HepG2 (cell line): Measurements from ENCODE around the gene MYLK2. TPM values are rescaled to one million over a fixed set of nuclear protein-coding genes. Genes with fewer than 3 reads are reported as not detected.
A peak's percentile ranks its signal among the peaks of the same experiment; 100 is the strongest.

ENCODE experiments used
- ARID5B ChIP-seq: IDR thresholded peaks from 2 replicates; pipeline ENCODE4 v1.4.0; 2020; ENCODE audit warnings: mild to moderate bottlenecking, missing genetic modification reagents
- ATF7-NPFF ChIP-seq: sonication (generic); formaldehyde crosslinking; IDR thresholded peaks from 2 replicates; pipeline ENCODE4 v1.8.1; 2023; ENCODE audit warnings: mild to moderate bottlenecking, low read depth, missing genetic modification reagents, moderate library complexity
- CBFB ChIP-seq: sonication (generic); formaldehyde crosslinking; IDR thresholded peaks from 2 replicates; pipeline ENCODE4 v1.4.0; 2020; ENCODE audit warnings: missing genetic modification reagents
- CEBPB ChIP-seq: IDR thresholded peaks from 2 replicates; pipeline ENCODE4 v1.6.1; 2011; ENCODE audit warnings: low read depth, low read length, improper control_type of control experiment, borderline replicate concordance
- CEBPG ChIP-seq: IDR thresholded peaks from 2 replicates; pipeline ENCODE4 v1.6.1; 2016
- FIP1L1 ChIP-seq: fragments of 200-400 bp; formaldehyde crosslinking; IDR thresholded peaks from 2 replicates; pipeline ENCODE4 v1.6.1; 2018; ENCODE audit warnings: low read depth, mild to moderate bottlenecking, low read length, moderate library complexity, borderline replicate concordance; ENCODE audit not compliant: insufficient read depth
- HINFP ChIP-seq: sonication (generic); formaldehyde crosslinking; IDR thresholded peaks from 2 replicates; pipeline ENCODE4 v1.4.0; 2020; ENCODE audit warnings: low read depth, mild to moderate bottlenecking, missing genetic modification reagents
- JDP2 ChIP-seq: sonication (generic); formaldehyde crosslinking; IDR thresholded peaks from 2 replicates; pipeline ENCODE4 v1.8.1; 2022; ENCODE audit warnings: missing genetic modification reagents, borderline replicate concordance
- KDM4B ChIP-seq: sonication (generic); formaldehyde crosslinking; IDR thresholded peaks from 2 replicates; pipeline ENCODE4 v1.4.0; 2020; ENCODE audit warnings: missing genetic modification reagents
- NCOR1 ChIP-seq: fragments of 200-600 bp; sonication (generic); IDR thresholded peaks from 2 replicates; pipeline ENCODE4 v1.7.0; 2017; ENCODE audit warnings: antibody characterized with exemption, low read length, borderline replicate concordance
- NFE2L1 ChIP-seq: sonication (generic); formaldehyde crosslinking; IDR thresholded peaks from 2 replicates; pipeline ENCODE4 v1.4.0; 2020; ENCODE audit warnings: missing genetic modification reagents, mild to moderate bottlenecking, borderline replicate concordance
- NR2F1 ChIP-seq, 2 experiments: fragments of 450-650 bp in 1 of 2; formaldehyde crosslinking in 1 of 2; IDR thresholded peaks; 2 replicates each; pipeline versions ENCODE4 v1.5.0 to v1.6.1; 2016 to 2020; ENCODE audit warnings: mild to moderate bottlenecking in 1 of 2, missing compliant biosample characterization in 1 of 2, missing genetic modification reagents in 1 of 2, moderate library complexity in 1 of 2
- TFDP2 ChIP-seq: sonication (generic); formaldehyde crosslinking; IDR thresholded peaks from 2 replicates; pipeline ENCODE4 v1.4.0; 2020; ENCODE audit warnings: missing genetic modification reagents
- TRIM24 ChIP-seq: sonication (generic); formaldehyde crosslinking; IDR thresholded peaks from 2 replicates; pipeline ENCODE4 v1.8.0; 2022; ENCODE audit warnings: mild to moderate bottlenecking, missing genetic modification reagents
- ZC3H13 ChIP-seq: sonication (generic); formaldehyde crosslinking; IDR thresholded peaks from 2 replicates; pipeline ENCODE4 v1.8.1; 2023; ENCODE audit warnings: mild to moderate bottlenecking, missing genetic modification reagents, moderate library complexity
- ZNF20 ChIP-seq: sonication (generic); formaldehyde crosslinking; IDR thresholded peaks from 2 replicates; pipeline ENCODE4 v1.4.0; 2020; ENCODE audit warnings: mild to moderate bottlenecking, moderate library complexity, missing genetic modification reagents
- ZNF468 ChIP-seq: sonication (generic); formaldehyde crosslinking; IDR thresholded peaks from 2 replicates; pipeline ENCODE4 v1.8.0; 2022; ENCODE audit warnings: mild to moderate bottlenecking, moderate library complexity, missing genetic modification reagents
- ZNF7 ChIP-seq: IDR thresholded peaks from 2 replicates; pipeline ENCODE4 v1.6.1; 2016; ENCODE audit warnings: missing biosample characterization, missing genetic modification reagents
- ZXDC ChIP-seq: sonication (generic); formaldehyde crosslinking; IDR thresholded peaks from 2 replicates; pipeline ENCODE4 v1.5.0; 2020; ENCODE audit warnings: mild to moderate bottlenecking, missing genetic modification reagents
- polyA plus RNA-seq, 8 experiments: library from polyadenylated mRNA; depleted of rRNA in 3 of 8; stranded (reverse) in 7 of 8; unstranded in 1 of 8; fragments of >200 nt; fragmentation: Illumina TruSeq in 4 of 8; extraction: Trizol in 4 of 8; gene quantifications; 2 replicates each; pipeline versions ENCODE4 v1.2.1 to v1.2.3, GENCODE V29; 2011 to 2016; ENCODE audit warnings: low read depth in 4 of 8, missing spikeins in 1 of 8, mixed read lengths in 1 of 8; ENCODE audit not compliant: insufficient read depth in 1 of 8
- total RNA-seq, 5 experiments: library from RNA; depleted of rRNA; stranded (reverse); fragments of >200 nt; fragmentation: Illumina TruSeq; extraction: Trizol; gene quantifications; 2 replicates each; pipeline ENCODE4 v1.2.3, GENCODE V29; 2016; ENCODE audit warnings: low read depth in 1 of 5

MYLK2 gene
- total and polyA plus RNA-seq, 2 of the 13 experiments (the other 11 are each of a cell fraction or from before 2014, with no cell fraction given) = 0.27 TPM; not detected in 1

GRCh38 chr20:31879143-31879987 is 60.2 kb downstream of the MYLK2 start (continued):
- 0 out of 2 replicates have a peak, but pooled peaks have one; percentile 55 for TF ChIP-seq TFDP2 (CRISPR knock-in tag)
- no peak for TF ChIP-seq ZXDC (CRISPR knock-in tag)
- TF ChIP-seq TRIM24 (CRISPR knock-in tag) = no peak
- peak; percentile 51; the same call in 1 of the 2 replicates for TF ChIP-seq KDM4B (CRISPR knock-in tag)
- TF ChIP-seq NR2F1 (CRISPR knock-in tag; IDR thresholded peaks at IDR 0.05) = peak in 1 of 2 experiments; percentile 9; a peak in 1 of 4 replicates
- TF ChIP-seq NFE2L1 = no peak
- peak; percentile 35; the same call in 1 of the 2 replicates for TF ChIP-seq ZC3H13 (CRISPR knock-in tag)
- no peak for TF ChIP-seq FIP1L1
- TF ChIP-seq HINFP (CRISPR knock-in tag) = peak; percentile 69; the same call in 1 of the 2 replicates
- TF ChIP-seq CEBPB = no peak
- TF ChIP-seq NCOR1 = peak; percentile 23; the same call in 1 of the 2 replicates
- TF ChIP-seq ZNF468 (CRISPR knock-in tag) = 0 out of 2 replicates have a peak, but pooled peaks have one; percentile 3
- TF ChIP-seq JDP2 (CRISPR knock-in tag) = no peak
- peak; percentile 54; the same call in 1 of the 2 replicates for TF ChIP-seq CBFB
- no peak for TF ChIP-seq CEBPG (CRISPR knock-in tag)
- TF ChIP-seq ZNF20 (CRISPR knock-in tag) = no peak
- peak; percentile 83 for TF ChIP-seq ATF7-NPFF (CRISPR knock-in tag)
- TF ChIP-seq ZNF7 (CRISPR knock-in tag) = 0 out of 2 replicates have a peak, but pooled peaks have one; percentile 10
- 0 out of 2 replicates have a peak, but pooled peaks have one; percentile 3 for TF ChIP-seq ARID5B (CRISPR knock-in tag)
